Brain microvascular endothelial cell (primary cell): ENCODE results near the gene DACT2.

Experiments used
- DNase-seq: peaks from one replicate; pipeline ENCODE4 v3.0.0-alpha.2; 2020
- H3K27ac ChIP-seq: fragments of 250-450 bp; sonication (Bioruptor Pico); 2 replicates; pipeline ENCODE4 v1.5.1; 2020; ENCODE audit warnings: mild to moderate bottlenecking, moderate library complexity
- H3K27me3 ChIP-seq: fragments of 250-450 bp; sonication (Bioruptor Pico); replicated peaks from 2 replicates; pipeline ENCODE4 v1.5.1; 2020; ENCODE audit warnings: mild to moderate bottlenecking
- H3K36me3 ChIP-seq: fragments of 250-450 bp; sonication (Bioruptor Pico); replicated peaks from 2 replicates; pipeline ENCODE4 v1.5.1; 2020; ENCODE audit warnings: mild to moderate bottlenecking
- H3K4me3 ChIP-seq: 2 replicates; pipeline ENCODE4 v1.5.1; 2011; ENCODE audit warnings: low read depth, mild to moderate bottlenecking, control low read depth, low read length, moderate library complexity
- in situ Hi-C: cut with HindIII; loops from 2 replicates; pipeline ENCODE4 v1.10.0; 2017; ENCODE audit warnings: low sequenced_read_pairs, low pct_ligation_motif_present
- TF ChIP-seq, protein P1 (sequence below): IDR thresholded peaks from 2 replicates; pipeline ENCODE4 v1.5.1; 2011; ENCODE audit warnings: low read depth, mild to moderate bottlenecking, moderate library complexity, low read length, control low read depth, inconsistent platforms; ENCODE audit errors: missing control alignments

The DACT2 gene

DNA sequence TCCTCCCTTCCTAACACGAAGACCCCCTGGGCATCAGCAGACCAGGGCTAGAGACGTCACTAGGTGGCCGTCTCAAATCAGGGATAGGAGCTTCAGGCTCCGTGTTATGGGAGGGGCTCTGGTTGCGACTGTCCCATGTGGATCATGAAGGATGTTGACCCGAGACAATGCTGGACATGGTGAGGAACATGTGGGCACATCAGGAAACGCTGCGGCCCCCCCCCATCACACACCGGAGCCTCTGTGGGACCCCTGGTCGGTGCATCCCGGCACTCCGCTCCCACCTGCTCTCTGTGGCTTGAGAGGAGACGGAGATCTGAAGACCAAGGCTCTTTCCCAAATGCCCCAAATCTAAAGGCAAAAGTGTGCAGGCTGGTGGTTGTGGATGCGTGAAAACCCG is 54.2 kb downstream of the DACT2 start:
- H3K4me3 ChIP-seq: no peak overlapping the region
- TF ChIP-seq, protein P1, sequence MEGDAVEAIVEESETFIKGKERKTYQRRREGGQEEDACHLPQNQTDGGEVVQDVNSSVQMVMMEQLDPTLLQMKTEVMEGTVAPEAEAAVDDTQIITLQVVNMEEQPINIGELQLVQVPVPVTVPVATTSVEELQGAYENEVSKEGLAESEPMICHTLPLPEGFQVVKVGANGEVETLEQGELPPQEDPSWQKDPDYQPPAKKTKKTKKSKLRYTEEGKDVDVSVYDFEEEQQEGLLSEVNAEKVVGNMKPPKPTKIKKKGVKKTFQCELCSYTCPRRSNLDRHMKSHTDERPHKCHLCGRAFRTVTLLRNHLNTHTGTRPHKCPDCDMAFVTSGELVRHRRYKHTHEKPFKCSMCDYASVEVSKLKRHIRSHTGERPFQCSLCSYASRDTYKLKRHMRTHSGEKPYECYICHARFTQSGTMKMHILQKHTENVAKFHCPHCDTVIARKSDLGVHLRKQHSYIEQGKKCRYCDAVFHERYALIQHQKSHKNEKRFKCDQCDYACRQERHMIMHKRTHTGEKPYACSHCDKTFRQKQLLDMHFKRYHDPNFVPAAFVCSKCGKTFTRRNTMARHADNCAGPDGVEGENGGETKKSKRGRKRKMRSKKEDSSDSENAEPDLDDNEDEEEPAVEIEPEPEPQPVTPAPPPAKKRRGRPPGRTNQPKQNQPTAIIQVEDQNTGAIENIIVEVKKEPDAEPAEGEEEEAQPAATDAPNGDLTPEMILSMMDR: no peak
- no peak for DNase-seq
- H3K27ac ChIP-seq: no peak overlapping the region
- H3K36me3 ChIP-seq: no peaks in the 10 kb centered on the region
- no peaks in the 10 kb centered on the region for H3K27me3 ChIP-seq
- in situ Hi-C loops: no loop called here

DNA sequence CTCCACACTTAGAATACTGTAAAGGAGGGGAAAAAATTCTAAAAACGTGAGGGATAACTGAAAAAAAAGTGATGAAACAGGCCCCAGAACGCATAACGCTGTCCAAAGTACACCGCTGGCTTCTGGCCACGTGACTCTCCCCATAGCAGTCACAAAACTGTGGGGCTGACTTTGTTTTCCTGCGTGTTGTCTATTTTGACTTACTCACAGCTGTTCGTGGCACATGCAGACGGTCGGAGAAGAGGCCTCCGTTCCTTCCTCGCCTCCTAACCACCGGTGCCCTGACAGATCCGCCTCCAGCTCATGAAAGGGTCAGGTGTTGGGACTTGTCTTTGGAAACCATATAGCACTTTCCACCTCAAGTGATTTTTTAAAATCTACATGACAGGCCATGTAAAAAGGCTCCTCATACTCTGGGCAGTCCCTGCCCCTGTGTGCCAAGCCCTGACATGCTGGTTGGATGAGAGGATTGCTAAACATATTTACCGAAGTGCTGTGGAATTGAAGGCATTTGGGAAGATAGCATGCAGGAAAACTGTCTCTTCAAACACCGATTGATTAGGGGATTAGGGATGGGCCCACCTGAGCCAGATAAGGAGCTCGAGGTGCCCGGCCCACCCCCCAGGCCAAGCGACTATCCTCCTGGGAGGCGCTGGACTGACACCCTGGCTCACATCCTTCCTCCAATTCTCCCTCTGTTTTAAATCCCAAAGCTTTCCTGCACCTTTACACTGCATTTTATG is 54.8 kb downstream of the DACT2 start:
- Histone ChIP-seq H3K27me3 (no peaks in the 10 kb centered on the region), H3K27ac (no peak overlapping the region), H3K36me3 (no peaks in the 10 kb centered on the region), H3K4me3 (no peak overlapping the region)
- DNase-seq: no peak
- TF ChIP-seq, protein P1: no peak
- in situ Hi-C loops: no loop called here

DNA sequence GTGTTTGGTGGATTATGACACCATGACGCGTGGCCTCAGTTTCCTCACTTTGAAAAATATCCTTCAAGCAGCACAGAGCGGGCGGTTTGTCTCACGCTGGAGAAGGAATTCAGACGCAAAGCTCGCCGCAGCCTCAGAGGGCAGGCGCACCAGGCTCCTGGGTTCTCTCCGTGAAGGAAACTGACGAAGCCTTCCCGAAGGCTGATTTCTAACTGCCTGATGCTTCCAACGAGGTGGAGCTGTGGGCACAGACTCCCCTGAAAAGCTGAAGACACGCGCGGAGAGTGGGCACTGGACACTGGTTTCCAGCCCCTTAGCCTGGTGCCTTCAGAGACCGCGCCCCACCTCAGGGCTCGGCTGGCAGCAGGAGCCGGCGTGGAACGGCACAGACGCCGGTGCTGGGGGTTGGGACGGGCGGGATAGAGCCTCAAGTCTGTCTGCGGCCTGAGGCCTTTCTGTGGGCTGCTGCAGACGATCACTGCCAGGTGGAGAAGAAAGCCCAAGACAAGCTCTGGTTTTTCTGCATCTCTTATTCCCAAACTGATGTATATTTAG is 56.1 kb downstream of the DACT2 start:
- no peaks in the 10 kb centered on the region for H3K36me3 ChIP-seq
- H3K27me3 ChIP-seq: no peaks in the 10 kb centered on the region
- DNase-seq: no peak
- TF ChIP-seq, protein P1: no peak
- in situ Hi-C loops: no loop called here
- no peak overlapping the region for H3K4me3 ChIP-seq
- H3K27ac ChIP-seq: no peak overlapping the region

DNA sequence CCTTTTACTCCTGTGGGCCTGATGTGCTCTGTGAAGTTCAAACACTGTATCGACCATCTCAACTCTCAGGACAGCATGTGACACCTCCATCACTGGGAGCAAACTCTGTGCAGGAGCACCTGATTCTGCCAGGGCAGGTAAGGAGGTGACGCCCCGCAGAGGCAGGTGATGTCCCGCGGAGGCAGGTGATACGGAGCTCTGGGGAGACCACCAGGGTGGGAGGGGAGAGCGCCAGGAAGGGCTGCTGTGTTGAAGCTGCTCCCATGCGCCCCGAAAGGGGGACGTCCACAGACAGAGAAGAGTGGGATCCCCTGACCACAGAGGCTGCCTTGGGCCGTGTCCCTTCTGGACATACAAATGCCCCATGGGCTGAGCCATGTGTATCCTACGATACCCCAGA is 58.3 kb downstream of the DACT2 start:
- in situ Hi-C loops: no loop called here
- no peak overlapping the region for H3K27ac ChIP-seq
- no peaks in the 10 kb centered on the region for H3K27me3 ChIP-seq
- DNase-seq: no peak
- no peak overlapping the region for H3K4me3 ChIP-seq
- TF ChIP-seq, protein P1: no peak
- H3K36me3 ChIP-seq: no peaks in the 10 kb centered on the region

DNA sequence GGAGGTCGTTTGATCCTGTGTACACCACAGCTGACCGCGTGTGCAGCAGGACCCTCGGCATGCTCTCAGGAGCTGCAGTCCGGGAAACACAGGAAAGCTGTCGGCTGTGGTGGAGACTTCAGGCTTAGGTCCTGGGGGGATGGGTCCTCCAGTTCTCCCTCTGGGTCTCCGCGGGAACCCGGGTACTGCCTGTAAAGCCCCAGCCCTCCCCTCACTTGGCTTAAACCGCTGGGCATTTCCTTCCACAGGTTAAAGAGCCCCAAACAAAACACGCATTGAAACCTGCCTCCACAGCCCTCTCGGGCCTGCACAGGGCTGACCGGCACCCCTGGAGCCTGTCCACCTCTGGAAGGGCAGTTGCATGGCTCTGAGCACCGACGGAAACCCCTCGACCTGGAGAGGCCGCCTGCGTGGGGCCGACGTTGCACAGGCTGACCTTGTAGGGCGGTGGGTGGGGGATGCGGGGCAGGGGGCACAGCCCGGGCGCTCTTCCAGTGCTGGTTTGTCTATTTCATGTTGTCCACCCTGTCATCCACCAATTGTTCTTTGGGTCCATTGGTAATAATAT is 59.1 kb downstream of the DACT2 start:
- DNase-seq: no peak
- in situ Hi-C loops: no loop called here
- Histone ChIP-seq H3K27me3 (no peaks in the 10 kb centered on the region), H3K27ac (no peak overlapping the region), H3K4me3 (no peak overlapping the region), H3K36me3 (no peaks in the 10 kb centered on the region)
- TF ChIP-seq, protein P1: no peak
